MCF 10A (cell line): Measurements from ENCODE around the gene CASD1. TPM values are rescaled to one million over a fixed set of nuclear protein-coding genes. Genes with fewer than 3 reads are reported as not detected.

Experiments used
- BruUV-seq: library from RNA; stranded (reverse); fragments of 400-500 nt; replicated peaks from 2 replicates; lab custom pipeline; 2021; lab: Mats Ljungman, UMichigan
- CTCF ChIA-PET: fragments of 300-600 bp; sonication (Branson Sonifier 250); formaldehyde crosslinking; extraction: SDS; loops from one replicate; lab custom pipeline; 2021; ENCODE audit warnings: antibody characterized with exemption, inconsistent platforms; lab: Yijun Ruan, JAX
- POLR2A ChIA-PET: fragments of 300-600, 350-650 bp; sonication (Branson Sonifier 250); formaldehyde crosslinking; extraction: SDS; loops from one replicate; lab custom pipeline; 2020; ENCODE audit warnings: antibody characterized with exemption, inconsistent platforms; lab: Yijun Ruan, JAX
- DNase-seq: peaks from one replicate; pipeline ENCODE4 v3.0.0-alpha.2; 2018; ENCODE audit not compliant: unreplicated experiment
- H3K27ac Mint-ChIP-seq: one replicate; pipeline ENCODE4 v1.8.0; 2022; ENCODE audit warnings: mild to moderate bottlenecking, low read depth, mixed read lengths; ENCODE audit not compliant: unreplicated experiment
- H3K27me3 Mint-ChIP-seq: one replicate; pipeline ENCODE4 v1.8.0; 2022; ENCODE audit warnings: mixed read lengths; ENCODE audit not compliant: insufficient read depth, unreplicated experiment
- H3K36me3 Mint-ChIP-seq: one replicate; pipeline ENCODE4 v1.8.0; 2022; ENCODE audit warnings: mild to moderate bottlenecking, moderate library complexity, mixed read lengths; ENCODE audit not compliant: insufficient read depth, unreplicated experiment
- H3K4me1 Mint-ChIP-seq: one replicate; pipeline ENCODE4 v1.8.0; 2022; ENCODE audit warnings: mixed read lengths; ENCODE audit not compliant: insufficient read depth, unreplicated experiment
- H3K4me3 Mint-ChIP-seq: one replicate; pipeline ENCODE4 v1.8.0; 2022; ENCODE audit warnings: mild to moderate bottlenecking, moderate library complexity, mixed read lengths; ENCODE audit not compliant: unreplicated experiment
- H3K9me3 Mint-ChIP-seq: one replicate; pipeline ENCODE4 v1.8.0; 2022; ENCODE audit warnings: mixed read lengths; ENCODE audit not compliant: unreplicated experiment
- intact Hi-C: fragments of 100-400 bp; cut with micrococcal nuclease; formaldehyde crosslinking; loops from 2 replicates; pipeline ENCODE4 v1.14.1; 2022
- total RNA-seq: library from RNA; stranded (reverse); gene quantifications from 2 replicates; pipeline ENCODE4 v1.2.3, GENCODE V29; 2022
- TF ChIP-seq, protein P1 (sequence below): fragments of 200-600 bp; IDR thresholded peaks from one replicate; pipeline ENCODE4 v1.8.0; 2022; ENCODE audit warnings: antibody characterized with exemption, mild to moderate bottlenecking; ENCODE audit not compliant: unreplicated experiment

The CASD1 gene
- total RNA-seq, 1 experiment from 2014 or later: 15.9 TPM

DNA sequence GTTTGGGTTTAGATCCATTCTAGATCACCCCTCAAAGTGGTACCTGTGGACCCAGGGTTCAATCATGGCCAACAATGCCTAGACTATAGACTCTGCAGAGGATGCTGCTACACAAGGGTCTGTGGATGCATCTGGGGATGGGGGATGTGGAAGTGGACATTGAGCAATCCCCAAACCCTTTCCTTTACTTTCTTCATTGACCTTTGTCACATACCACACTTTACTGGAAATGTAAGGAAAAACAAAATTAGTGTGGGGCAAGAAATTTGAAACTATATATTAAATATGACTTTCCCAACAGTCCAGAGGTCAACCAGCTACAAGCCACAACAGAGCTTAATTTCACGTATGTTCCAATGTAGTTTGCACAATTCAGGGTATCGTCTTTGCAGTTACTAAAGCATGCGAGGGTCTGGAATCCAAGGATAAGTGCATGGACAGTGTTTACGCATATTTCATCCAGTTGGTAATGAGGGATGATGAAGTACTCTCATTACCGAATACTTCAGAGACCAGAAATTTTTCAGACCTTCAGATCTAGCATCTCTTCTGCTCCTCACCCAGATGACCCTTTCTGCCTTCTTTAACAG, 33.3 kb upstream of the CASD1 start:
- intact Hi-C loops: no loop called here
- no TSS peak for BruUV-seq
- Mint-ChIP-seq H3K27me3 (peaks cover 41% of the 10 kb centered on the region), H3K27ac (no peak overlapping the region), H3K36me3 (no peaks in the 10 kb centered on the region), H3K4me1 (no peaks in the 10 kb centered on the region), H3K9me3 (no peaks in the 10 kb centered on the region), H3K4me3 (no peak overlapping the region)
- ChIA-PET POLR2A (no interaction called here), CTCF (interaction anchor here (1.0 kb wide), 1 partner anchor 10 kb away, joined by 3 read pairs; no protein-coding TSS in a partner anchor)
- TF ChIP-seq, protein P1, sequence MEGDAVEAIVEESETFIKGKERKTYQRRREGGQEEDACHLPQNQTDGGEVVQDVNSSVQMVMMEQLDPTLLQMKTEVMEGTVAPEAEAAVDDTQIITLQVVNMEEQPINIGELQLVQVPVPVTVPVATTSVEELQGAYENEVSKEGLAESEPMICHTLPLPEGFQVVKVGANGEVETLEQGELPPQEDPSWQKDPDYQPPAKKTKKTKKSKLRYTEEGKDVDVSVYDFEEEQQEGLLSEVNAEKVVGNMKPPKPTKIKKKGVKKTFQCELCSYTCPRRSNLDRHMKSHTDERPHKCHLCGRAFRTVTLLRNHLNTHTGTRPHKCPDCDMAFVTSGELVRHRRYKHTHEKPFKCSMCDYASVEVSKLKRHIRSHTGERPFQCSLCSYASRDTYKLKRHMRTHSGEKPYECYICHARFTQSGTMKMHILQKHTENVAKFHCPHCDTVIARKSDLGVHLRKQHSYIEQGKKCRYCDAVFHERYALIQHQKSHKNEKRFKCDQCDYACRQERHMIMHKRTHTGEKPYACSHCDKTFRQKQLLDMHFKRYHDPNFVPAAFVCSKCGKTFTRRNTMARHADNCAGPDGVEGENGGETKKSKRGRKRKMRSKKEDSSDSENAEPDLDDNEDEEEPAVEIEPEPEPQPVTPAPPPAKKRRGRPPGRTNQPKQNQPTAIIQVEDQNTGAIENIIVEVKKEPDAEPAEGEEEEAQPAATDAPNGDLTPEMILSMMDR: no peak
- no peak for DNase-seq

DNA sequence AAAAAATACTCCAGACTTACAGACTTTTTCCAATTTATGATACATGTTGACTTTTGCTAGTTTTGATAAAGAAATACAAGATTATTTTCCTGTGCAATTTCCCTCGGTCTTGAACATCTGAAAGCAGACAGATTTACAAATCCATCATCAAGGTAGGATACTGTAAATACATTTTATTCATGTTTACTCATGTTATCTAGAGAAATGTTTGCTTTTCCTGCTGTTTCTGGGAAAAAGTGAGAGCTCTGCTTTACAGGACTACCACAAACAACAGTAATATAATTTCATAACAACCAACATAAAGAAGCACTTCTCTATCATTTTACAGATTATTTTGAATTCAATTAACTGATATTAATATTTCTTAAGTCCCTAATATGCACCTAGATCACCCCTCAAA, 31.7 kb upstream of the CASD1 start:
- POLR2A ChIA-PET: no interaction called here
- Mint-ChIP-seq H3K4me1 (no peaks in the 10 kb centered on the region), H3K36me3 (no peaks in the 10 kb centered on the region), H3K27ac (no peak overlapping the region), H3K9me3 (no peaks in the 10 kb centered on the region), H3K27me3 (peaks cover 41% of the 10 kb centered on the region), H3K4me3 (no peak overlapping the region)
- CTCF ChIA-PET: no interaction called here
- BruUV-seq: no TSS peak
- DNase-seq: no peak
- TF ChIP-seq, protein P1: no peak
- intact Hi-C loops: no loop called here

DNA sequence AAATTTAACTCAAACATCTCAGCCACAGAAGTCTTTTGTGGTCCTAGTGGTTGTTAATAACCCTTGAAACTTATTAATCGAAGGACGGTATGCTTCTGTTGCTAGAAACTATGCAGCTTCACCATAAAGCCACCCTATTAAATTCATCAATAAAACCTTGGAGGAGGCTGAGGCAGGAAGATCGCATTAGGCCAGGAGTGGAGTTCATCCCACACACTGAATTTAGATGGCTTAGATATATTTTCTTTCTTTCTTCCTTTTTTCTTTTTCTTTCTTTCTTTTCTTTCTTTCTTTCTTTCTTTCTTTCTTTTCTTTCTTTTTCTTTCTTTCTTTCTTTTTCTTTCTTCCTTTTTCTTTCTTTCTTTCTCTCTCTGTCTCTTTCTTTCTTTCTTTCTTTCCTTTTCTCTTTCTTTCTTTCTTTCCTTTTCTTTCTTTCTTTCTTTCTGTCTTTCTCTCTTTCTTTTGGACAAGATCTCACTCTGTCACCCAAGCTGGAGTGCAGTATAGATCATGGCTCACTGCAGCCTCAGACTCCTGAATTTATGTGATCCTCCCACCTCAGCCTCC, 30.9 kb upstream of the CASD1 start:
- intact Hi-C loops: no loop called here
- Mint-ChIP-seq H3K4me3 (no peak overlapping the region), H3K36me3 (no peaks in the 10 kb centered on the region), H3K4me1 (no peaks in the 10 kb centered on the region), H3K27me3 (peaks cover 41% of the 10 kb centered on the region), H3K27ac (no peak overlapping the region), H3K9me3 (no peaks in the 10 kb centered on the region)
- ChIA-PET POLR2A (no interaction called here), CTCF (no interaction called here)
- DNase-seq: no peak
- TF ChIP-seq, protein P1: no peak
- BruUV-seq: no TSS peak

DNA sequence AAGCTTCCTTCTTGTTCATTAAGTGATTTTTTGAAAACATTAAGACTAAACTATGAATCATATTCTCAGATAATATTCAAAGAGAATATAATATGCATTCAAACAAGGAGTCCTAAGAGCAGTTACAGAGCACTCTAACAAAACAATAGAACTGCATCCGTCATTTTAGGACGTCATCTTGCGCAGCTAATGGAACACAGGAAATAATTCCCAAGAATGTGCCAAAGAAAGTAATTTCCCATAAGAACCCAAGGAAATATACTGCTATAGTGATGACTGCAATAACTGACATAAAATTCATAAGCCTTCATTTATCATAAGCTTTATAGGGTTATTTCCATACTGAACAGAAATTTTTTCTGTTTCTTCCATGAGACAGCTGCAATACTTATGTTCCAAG, 28.3 kb upstream of the CASD1 start:
- Mint-ChIP-seq H3K27ac (no peak overlapping the region), H3K36me3 (no peaks in the 10 kb centered on the region), H3K27me3 (peaks cover 26% of the 10 kb centered on the region), H3K4me1 (peaks cover 6% of the 10 kb centered on the region), H3K4me3 (no peak overlapping the region), H3K9me3 (no peaks in the 10 kb centered on the region)
- DNase-seq: no peak
- no TSS peak for BruUV-seq
- intact Hi-C loops: no loop called here
- ChIA-PET CTCF (interaction anchor here (0.6 to 0.8 kb wide), 2 partner anchors 394 to 548 kb away, joined by 3 read pairs; no protein-coding TSS in a partner anchor), POLR2A (no interaction called here)
- TF ChIP-seq, protein P1: no peak
